Suppressor macrophage treated with lipopolysaccharide for 1 hour (primary cell): ENCODE results near the gene FGFR4.

Experiments
- DNase-seq, 3 donors: peaks; one replicate each; pipeline ENCODE4 v3.0.0-alpha.2; 2020 to 2022

FGFR4 gene

DNA sequence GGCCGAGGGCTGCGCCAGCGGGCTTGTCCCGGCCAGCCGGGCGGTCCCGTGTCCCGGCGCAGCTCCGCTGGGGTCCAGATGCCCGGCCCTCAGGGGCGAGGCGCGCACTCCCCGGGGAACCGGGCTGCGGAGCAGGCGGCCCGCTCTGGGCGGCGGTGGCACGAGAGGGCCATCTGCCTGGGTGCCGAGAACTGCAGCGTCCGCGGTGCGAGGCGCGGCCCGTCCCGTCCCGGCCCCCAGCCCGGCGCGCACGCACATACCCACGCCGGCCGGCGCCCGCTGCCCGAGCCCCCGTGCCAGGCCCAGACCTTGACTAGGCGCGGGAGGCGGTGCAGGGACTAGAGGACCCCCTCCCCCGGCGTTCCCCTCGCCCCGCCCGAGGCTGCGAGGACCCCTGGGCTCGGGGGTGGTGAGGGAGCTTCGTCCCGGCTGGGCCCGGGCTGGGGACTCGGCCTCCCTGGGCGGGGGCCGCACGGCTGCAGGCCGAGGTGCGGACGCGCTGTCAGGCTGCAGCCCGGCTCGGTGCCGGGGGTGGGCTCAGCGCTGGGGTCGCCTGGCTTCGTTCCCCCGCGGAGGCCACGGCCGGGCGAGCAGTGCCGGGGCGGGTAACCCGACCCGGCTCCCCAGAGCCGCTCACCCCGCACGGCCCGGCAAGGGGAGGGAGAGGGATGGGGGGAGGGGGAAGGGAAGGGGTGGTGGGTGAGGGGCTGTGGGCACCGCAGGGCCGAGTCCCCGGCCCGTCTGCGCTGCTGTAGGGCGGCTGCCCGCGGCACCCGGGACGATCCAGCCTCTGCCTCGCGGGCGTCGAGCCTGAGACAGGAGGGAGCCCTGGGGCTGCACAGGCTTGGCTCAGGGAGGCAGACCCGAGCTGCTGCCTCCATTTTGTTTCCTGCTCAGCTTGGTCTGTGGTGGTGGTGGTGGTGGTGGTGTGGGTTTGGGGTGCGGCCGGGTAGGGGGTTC, 45.7 kb downstream of the FGFR4 start:
- DNase-seq: peak in 1 of 3 donors; percentile 24

DNA sequence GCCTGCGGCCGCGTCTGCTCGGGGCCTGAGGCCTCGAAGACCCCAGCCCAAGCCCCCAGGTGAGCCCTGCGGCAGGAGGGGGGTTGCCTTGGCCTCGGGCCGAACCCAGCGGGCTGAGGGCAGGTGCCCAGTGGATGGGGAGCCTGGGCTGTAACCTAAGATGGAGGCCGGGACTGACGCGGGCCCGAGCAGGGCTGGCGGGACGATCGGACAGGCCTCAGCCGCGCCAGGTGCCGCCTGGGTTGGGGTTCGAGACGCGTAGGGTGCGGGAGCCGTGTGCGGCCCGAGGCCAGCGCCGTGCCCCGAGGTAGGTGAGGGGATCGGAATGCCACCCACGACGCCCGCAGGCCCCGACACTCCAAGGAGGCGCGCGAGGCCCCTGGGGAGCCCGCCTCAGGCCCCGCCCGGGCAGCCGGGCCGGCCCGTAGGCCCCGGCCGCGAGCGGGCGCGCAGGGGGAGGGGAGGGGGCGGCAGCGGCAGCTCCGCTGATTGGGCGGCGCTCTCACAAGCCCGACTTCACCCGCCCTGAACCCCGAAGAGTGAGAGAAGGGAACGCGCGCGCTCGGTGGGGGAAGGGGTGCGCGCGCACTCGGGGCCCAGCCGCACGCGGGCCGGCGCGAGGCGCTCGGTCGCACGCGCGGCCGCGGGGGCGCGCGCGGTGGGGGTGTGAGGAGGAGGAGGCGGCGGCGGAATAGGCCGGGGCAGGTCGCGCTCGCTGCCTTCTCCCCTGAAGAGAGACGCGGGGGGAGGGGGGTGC, 46.6 kb downstream of the FGFR4 start, which contains the start of gene NSD1:
Gene NSD1, plus strand, starts transcription at position 678 of the 757 bp plus-strand sequence. CDS start 1,331 bp downstream, outside the sequence.
- DNase-seq: peak; percentile 61 to 87 (median 71)

DNA sequence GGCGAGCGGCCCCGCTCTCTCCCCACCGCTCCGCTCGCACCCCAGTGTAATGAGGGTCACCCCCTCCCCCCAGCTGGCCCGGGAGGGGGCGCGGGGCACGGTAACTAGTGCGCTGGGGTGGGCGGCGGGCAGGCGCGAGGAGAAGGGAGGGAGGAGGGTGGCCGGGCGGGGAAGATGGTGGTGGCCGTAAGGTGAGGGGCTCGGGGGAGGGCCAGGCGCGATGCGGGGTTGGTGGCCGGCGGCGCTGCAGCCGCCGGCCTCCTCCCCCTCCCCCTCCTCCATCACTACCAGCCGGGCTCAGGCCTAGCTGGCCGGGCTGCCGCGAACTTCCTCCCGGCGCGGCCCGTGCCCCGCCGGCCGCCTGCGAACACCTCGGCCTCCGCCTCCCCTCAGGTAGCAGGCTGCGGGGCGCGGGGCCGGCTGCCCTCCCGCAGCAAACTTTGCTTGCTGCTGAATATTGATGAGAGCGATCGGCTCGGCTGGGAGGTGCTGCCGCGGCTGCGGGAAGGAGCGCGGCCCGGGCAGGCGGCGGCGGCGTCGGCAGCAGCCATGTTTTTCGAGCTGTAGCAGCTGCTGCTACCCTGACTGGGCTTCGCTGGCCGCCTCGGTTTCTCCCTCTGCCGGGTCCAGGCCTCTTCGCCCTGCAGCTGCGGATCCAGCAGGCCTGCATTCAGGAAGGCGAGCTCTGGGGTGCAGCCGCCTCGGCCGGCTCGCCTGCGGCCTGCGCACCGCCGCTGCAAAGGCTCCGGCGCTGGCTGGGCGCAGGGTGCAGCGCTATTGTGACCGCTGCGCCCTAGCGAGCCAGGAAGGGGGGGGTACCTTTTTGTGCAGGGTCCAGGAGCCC, 47.4 kb downstream of the FGFR4 start:
- DNase-seq: peak; percentile 52 to 84 (median 66)

DNA sequence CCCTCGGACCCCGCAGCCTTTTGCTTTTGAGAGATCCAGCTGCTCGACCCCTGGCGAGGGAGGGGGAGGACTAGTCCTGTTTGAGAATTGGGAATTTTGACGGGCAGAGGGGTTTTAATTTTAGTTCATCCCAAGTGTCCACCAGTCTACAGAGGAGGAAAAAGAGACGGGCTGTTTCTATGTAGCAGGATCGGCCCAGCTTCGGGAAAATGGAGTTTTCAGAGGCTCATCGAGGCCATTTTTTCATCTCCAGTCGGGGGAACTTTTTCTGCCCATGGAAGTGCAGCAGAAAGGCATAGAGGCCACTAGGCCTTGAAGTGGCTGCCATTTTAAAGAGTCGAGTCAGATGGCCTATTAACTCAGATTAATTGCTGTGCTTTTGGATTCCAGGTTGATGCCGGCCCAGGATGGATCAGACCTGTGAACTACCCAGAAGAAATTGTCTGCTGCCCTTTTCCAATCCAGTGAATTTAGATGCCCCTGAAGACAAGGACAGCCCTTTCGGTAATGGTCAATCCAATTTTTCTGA, 48.0 kb downstream of the FGFR4 start:
- peak in 1 of 3 donors; percentile 20 for DNase-seq

DNA sequence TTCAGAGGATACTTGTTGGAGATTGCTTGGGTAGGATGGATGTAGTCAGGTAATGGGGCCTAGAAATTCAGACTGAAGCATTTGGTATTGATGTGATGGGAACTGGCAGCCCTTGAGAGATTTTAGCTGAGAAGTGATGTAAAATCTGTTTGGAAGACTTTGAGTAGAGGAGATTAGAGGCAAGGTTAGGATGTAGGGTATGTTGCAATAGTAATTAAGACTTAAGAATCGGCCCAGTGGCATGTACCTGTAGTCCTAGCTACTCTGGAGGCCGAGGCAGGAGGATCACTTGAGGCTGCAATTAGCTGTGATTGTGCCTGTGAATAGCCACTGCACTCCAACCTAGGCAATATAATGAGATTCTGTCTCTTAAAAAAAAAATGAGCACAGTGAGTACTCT, 53.6 kb downstream of the FGFR4 start:
- DNase-seq: no peak

DNA sequence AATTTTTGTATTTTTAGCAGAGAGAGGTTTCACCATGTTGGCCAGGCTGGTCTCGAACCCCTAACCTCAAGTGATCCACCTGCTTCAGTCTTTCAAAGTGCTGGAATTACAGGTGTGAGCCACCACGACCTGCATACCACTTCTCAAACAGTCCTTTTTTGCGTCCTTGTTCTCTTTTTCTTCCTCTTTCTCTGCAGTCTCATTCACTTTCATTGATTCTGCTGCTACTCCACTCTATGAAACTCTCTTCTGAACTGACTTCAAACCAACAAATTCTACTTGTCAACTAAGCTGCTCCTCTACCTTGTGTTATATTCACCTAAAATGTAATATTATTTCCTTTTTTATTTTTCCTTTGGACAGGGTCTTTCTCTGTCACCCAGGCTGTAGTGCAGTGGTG, 54.8 kb downstream of the FGFR4 start:
- DNase-seq: no peak

DNA sequence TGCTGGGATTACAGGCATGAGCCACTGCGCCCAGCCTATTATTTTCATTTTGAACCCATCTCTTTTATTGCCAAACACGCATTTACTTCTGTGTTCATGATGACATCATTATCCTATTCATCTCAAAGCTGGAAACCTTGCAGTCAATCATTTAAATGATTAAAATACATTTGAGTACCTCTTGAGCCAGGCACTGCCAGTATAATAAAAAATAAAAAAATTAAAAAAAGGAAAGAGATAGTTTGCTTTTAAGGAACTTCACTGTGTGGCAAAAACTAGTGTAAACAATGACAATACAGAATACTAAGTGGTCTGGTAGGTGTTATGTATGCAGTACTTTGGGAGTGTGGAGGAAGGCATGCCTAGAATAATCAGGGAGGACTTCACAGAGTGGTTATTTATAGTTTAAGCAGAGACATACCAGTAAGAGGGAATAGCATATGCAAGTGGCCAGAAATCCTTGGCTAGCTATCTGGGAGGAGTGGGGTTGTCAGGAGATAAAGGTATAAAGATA, 55.4 kb downstream of the FGFR4 start:
- no peak for DNase-seq

DNA sequence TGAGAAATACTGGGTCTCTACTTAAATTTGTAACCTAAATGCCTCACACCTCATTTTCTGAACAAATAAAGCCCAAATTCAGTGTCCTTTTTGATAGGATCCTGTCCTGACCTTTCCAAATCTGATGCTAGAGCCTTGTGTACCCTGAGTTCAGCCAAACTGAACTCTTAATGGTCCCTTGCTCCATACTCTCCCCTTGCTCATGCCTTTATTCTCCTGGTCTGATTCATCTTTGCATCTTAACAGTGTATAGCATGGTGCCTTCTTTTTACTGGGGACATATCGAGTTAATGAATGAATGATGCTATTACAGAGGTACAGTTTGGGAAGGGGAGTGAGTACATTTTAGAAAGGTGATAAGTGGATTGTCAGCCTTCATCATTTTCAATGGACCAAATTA, 56.1 kb downstream of the FGFR4 start:
- no peak for DNase-seq

DNA sequence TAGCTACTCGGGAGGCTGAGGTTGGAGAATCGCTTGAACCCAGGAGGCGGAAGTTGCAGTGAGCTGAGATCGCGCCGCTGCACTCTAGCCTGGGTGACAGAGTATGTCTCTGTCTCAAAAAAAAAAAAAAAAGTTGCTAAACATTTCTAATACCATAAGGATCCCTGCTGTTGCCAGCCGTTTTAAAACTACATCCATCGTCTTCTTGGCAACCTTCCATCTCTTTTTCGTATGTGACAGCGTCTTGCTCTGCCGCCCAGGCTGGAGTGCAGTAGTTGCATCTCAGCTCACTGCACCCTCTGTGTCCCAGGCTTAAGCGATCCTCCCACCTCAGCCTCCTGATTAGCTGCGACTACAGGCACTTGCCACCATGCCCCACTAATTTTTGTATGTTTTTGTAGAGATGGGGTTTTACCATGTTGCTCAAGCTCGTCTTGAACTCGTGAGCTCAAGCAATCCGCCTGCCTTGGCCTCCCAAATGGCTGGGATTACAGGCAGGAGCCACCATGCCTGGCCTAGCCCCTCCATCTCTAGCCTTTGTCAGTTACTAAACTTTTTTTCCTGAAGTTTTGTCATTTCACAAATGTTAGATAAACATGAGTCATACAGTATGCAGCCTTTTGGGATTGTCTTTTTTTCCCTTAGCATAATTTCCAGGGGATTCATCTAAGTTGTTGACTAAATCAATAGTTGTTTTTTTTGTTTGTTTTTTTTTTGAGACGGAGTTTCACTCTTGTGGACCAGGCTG, 60.4 kb downstream of the FGFR4 start:
- no peak for DNase-seq
